Measurements from ENCODE around the gene SWT1.

- TF ChIP-seq CTCF (IDR thresholded peaks at IDR 0.05; ENCODE audit: insufficient read depth, low read length): no peak
- no peak for TF ChIP-seq REST (IDR thresholded peaks at IDR 0.05; ENCODE audit: insufficient replicate concordance, low read depth)
- no peak for TF ChIP-seq POLR2AphosphoS5 (IDR thresholded peaks at IDR 0.05; ENCODE audit: low read depth)
- TF ChIP-seq GABPA (IDR thresholded peaks at IDR 0.05; ENCODE audit: low read depth): no peak
- no peak for TF ChIP-seq SPI1 (IDR thresholded peaks at IDR 0.05; ENCODE audit: borderline replicate concordance, low read depth)
These were observed 127.7 kb downstream of the SWT1 start for GRCh38 chr1:185284533-185285276.
